ENCODE data around the gene RRBP1. TPM values are rescaled to one million over a fixed set of nuclear protein-coding genes. Genes with fewer than 3 reads are reported as not detected.
A peak's percentile ranks its signal among the peaks of the same experiment; 100 is the strongest.

Gene RRBP1
- total and polyA plus RNA-seq, 7 experiments from 2014 or later, result 4.1 to 73.9 (median 28.1) TPM

DNA sequence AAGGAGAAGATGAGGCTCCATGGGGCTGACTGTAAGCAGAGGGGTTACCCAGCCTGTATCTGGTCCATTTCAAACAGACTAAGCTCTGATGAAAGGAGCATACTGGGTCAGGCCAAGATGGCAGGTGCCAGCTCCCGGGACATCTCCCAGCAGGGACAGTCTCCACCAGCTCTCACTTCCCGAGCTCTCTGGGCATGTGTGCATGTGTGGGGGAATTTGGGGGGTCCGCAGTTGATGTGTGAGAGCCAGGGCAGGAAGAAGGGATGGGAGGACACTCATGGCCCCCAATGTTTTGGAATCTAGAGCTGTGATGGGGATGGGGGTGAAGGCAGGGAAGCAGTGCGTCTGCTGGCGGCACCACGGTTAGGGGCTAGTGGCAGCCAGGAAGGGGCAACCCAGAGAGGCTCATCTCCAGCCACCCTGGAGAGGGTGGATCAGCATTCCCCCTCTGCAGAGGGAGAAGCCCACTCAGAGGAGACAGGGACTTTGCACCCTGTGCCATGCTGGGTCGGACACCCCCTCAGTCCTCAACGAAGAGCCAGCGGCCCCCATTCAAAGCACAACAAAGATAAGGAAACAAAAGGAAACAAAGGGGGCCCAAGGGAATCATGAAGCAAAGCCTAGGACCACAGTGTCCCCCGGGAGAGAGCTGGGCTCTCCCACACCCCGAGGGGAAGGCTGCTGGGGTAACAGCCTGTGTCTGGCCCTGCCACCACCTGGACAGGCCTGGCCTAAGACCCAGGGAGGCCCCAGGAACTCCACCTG, 59.8 kb downstream of the RRBP1 start:
- Mint-ChIP-seq H3K9me3 (no peaks in the 10 kb centered on the region), H3K27ac (peak overlapping the region in 2 of 9 donors; percentile 38 to 64), H3K4me3 (no peak overlapping the region), H3K36me3 (peaks cover 0 to 39% (median 4%) of the 10 kb centered on the region in 5 donors), H3K27me3 (no peaks in the 10 kb centered on the region), H3K4me1 (no peaks in the 10 kb centered on the region)
- intact Hi-C loops (cut with micrococcal nuclease), result no loop called here
- Histone ChIP-seq H3K36me3 (ENCODE audit: control insufficient read depth in 2 of 3, insufficient read depth in 3 of 3, low read length in 3 of 3) (peaks cover 0 to 85% (median 0%) of the 10 kb centered on the region in 3 experiments), H3K4me1 (ENCODE audit: control insufficient read depth in 2 of 2, insufficient read depth in 2 of 2, low read length in 2 of 2) (no peaks in the 10 kb centered on the region), H3K27ac (ENCODE audit: low read depth, low read length) (no peak overlapping the region), H3K9me3 (ENCODE audit: control insufficient read depth in 2 of 3, low read length in 3 of 3) (no peaks in the 10 kb centered on the region), H3K4me3 (ENCODE audit: low read length) (no peak overlapping the region), H3K27me3 (ENCODE audit: control insufficient read depth in 2 of 2, insufficient read depth in 2 of 2, low read length in 2 of 2) (no peaks in the 10 kb centered on the region)
- ChIA-PET POLR2A (no interaction called here), CTCF (interaction anchor here (1.5 kb wide), 1 partner anchor 85 kb away, joined by 5 read pairs; no protein-coding TSS in a partner anchor)
- ATAC-seq, result no peak
- DNase-seq, result peak in 1 of 9 donors; percentile 3

DNA sequence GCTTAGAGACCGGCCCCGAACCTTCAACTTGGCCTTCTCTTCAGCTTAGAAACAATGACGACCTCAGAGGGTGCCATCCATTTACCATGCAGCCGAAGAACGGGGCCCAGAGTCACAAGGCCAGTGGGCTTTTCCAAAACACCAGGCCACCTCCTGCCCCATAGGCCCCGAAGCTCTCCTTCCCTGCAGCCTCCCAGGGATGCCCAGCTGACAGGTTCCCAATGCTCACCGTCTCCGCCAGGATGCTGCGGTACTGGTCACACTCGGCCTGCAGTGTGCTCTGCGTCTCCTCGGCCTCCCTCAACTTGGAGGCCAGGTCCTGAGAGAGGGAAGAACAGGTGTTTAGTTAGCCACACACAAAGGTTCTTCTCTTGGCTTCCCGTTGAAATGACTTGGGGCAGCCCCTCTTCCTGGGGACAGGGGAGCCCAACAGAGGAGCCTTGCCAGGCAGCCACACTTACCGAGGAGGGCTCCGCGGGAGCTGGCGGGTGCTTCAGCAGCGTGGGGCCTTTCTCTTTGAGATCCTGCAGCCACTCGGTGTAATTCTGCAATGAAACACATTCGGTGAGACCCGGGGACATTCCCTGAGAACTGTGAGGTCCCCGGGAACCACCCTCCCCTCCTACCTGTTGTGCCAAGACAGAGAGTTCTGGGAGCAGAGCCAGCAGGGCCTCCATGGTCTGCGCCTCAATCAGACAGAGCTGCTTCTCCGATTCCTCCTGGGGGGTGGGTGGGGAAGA, 60.6 kb downstream of the RRBP1 start:
- no peaks in the 10 kb centered on the region for H3K4me1 ChIP-seq (ENCODE audit: control insufficient read depth in 2 of 2, insufficient read depth in 2 of 2, low read length in 2 of 2)
- H3K4me3 Mint-ChIP-seq, result no peak overlapping the region
- H3K27ac Mint-ChIP-seq, result no peak overlapping the region
- H3K9me3 ChIP-seq (ENCODE audit: control insufficient read depth in 2 of 3, low read length in 3 of 3), result no peaks in the 10 kb centered on the region
- H3K9me3 Mint-ChIP-seq, result no peaks in the 10 kb centered on the region
- ChIA-PET POLR2A (no interaction called here), CTCF (interaction anchor here (1.5 kb wide), 1 partner anchor 85 kb away, joined by 5 read pairs; no protein-coding TSS in a partner anchor)
- peaks cover 0 to 76% (median 0%) of the 10 kb centered on the region in 3 experiments for H3K36me3 ChIP-seq (ENCODE audit: control insufficient read depth in 2 of 3, insufficient read depth in 3 of 3, low read length in 3 of 3)
- no peak overlapping the region for H3K27ac ChIP-seq (ENCODE audit: low read depth, low read length)
- DNase-seq (peak in 1 of 9 donors; percentile 3), ATAC-seq (no peak)
- no peak overlapping the region for H3K4me3 ChIP-seq (ENCODE audit: low read length)
- H3K27me3 ChIP-seq (ENCODE audit: control insufficient read depth in 2 of 2, insufficient read depth in 2 of 2, low read length in 2 of 2), result no peaks in the 10 kb centered on the region
- intact Hi-C loops (cut with micrococcal nuclease), result no loop called here
- no peaks in the 10 kb centered on the region for H3K27me3 Mint-ChIP-seq
- no peaks in the 10 kb centered on the region for H3K4me1 Mint-ChIP-seq
- H3K36me3 Mint-ChIP-seq, result peaks cover 0 to 39% (median 4%) of the 10 kb centered on the region in 5 donors

DNA sequence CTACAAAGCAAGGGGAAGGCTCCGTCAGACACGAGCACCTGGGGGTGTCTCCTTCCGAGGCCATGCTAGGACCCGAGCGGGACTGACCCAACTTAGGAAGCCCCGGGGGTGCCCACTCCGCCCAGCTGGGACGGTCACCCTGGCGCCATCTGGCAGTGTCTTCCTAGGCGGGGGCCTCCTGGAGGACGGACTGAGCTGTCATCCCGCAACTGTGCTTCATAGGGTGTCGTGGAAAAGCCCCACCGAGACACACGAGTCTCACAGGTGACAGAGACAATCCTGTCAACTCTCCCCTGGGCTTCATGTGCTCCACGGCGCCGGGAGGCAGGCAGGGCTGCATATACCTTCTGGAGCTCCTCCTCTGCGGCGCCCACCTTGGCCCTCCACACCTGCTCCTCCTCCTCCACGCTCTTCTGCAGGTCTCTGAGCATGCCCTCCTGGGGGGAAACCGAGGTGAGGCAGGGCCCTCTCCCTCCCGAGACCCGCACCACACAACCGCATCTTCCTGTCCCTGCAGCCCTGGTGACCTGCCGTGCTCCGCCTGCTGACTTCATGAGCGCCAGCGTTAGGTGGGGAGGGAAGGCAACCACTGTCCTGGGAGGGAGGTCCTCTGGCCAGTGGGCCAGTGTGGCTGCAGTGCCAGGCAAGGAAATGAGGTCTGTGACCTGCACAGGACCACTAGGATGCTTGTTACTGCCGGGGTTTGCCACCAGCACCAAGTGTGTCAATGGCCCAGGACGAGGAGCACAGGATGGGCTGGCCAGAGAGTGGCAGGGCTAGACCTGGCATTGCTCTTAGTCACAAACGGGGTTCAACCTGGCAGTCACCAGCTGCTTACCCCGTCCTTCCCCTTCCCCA, 61.4 kb downstream of the RRBP1 start:
- ChIA-PET POLR2A (no interaction called here), CTCF (interaction anchor here (1.5 kb wide), 1 partner anchor 84 kb away, joined by 5 read pairs; no protein-coding TSS in a partner anchor)
- H3K4me3 ChIP-seq (ENCODE audit: low read length), result no peak overlapping the region
- no peaks in the 10 kb centered on the region for H3K4me1 ChIP-seq (ENCODE audit: control insufficient read depth in 2 of 2, insufficient read depth in 2 of 2, low read length in 2 of 2)
- Mint-ChIP-seq H3K27me3 (no peaks in the 10 kb centered on the region), H3K4me1 (no peaks in the 10 kb centered on the region), H3K4me3 (no peak overlapping the region), H3K27ac (peak overlapping the region in 1 of 9 donors; percentile 2), H3K9me3 (no peaks in the 10 kb centered on the region), H3K36me3 (peaks cover 0 to 35% (median 0%) of the 10 kb centered on the region in 5 donors)
- ATAC-seq (no peak), DNase-seq (no peak)
- H3K27ac ChIP-seq (ENCODE audit: low read depth, low read length), result no peak overlapping the region
- H3K9me3 ChIP-seq (ENCODE audit: control insufficient read depth in 2 of 3, low read length in 3 of 3), result no peaks in the 10 kb centered on the region
- intact Hi-C loops (cut with micrococcal nuclease), result no loop called here
- H3K36me3 ChIP-seq (ENCODE audit: control insufficient read depth in 2 of 3, insufficient read depth in 3 of 3, low read length in 3 of 3), result peaks cover 0 to 74% (median 0%) of the 10 kb centered on the region in 3 experiments
- H3K27me3 ChIP-seq (ENCODE audit: control insufficient read depth in 2 of 2, insufficient read depth in 2 of 2, low read length in 2 of 2), result no peaks in the 10 kb centered on the region

DNA sequence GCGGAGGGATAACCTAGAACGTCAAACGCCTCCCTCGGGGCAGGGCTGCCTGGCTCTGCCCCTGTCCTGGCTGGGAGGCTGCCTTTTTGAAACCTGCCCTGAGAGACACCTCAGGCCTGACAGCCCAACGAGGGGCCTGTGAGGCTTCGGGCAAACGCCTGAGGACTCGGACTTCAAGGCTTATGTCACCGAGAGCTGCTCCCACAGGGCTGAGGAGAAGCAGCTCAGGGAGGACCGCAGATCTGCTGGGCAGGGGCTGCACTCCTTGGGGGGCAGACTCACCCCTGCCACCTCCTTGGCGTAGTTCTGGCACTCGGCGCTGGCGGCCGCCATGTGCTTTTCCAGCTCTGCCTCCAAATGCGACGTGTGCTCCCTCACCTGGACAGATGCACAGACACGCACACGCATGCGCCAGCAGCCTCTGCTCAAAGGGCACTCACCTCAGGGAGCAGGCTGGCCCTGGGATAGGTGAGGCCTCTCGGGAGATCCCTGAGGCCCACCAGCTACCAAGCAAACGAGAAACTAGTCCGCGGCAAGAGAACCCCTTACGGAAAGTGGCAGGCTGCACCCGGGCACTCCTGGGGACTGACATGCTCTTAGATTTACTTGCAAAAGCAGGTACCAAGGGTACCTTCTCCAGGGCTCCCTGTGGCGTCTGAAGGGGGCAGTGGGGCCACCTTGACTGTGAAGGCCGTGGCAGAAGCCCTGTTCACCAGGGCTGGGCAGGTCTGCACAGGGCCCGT, 62.5 kb downstream of the RRBP1 start:
- H3K36me3 Mint-ChIP-seq, result peaks cover 0 to 35% (median 0%) of the 10 kb centered on the region in 5 donors
- H3K9me3 ChIP-seq (ENCODE audit: control insufficient read depth in 2 of 3, low read length in 3 of 3), result no peaks in the 10 kb centered on the region
- peaks cover 0 to 3% (median 0%) of the 10 kb centered on the region in 7 donors for H3K4me1 Mint-ChIP-seq
- CTCF ChIA-PET, result interaction anchor here (0.5 kb wide), 1 partner anchor 28 kb away, joined by 3 read pairs; no protein-coding TSS in a partner anchor
- H3K4me3 Mint-ChIP-seq, result no peak overlapping the region
- DNase-seq (peak in 2 of 9 donors; percentile 2 to 17), ATAC-seq (no peak)
- H3K36me3 ChIP-seq (ENCODE audit: control insufficient read depth in 2 of 3, insufficient read depth in 3 of 3, low read length in 3 of 3), result peaks cover 0 to 68% (median 0%) of the 10 kb centered on the region in 3 experiments
- H3K4me3 ChIP-seq (ENCODE audit: low read length), result no peak overlapping the region
- H3K27ac Mint-ChIP-seq, result peak overlapping the region in 1 of 9 donors; percentile 37
- H3K27ac ChIP-seq (ENCODE audit: low read depth, low read length), result no peak overlapping the region
- POLR2A ChIA-PET, result no interaction called here
- intact Hi-C loops (cut with micrococcal nuclease), result no loop called here
- no peaks in the 10 kb centered on the region for H3K4me1 ChIP-seq (ENCODE audit: control insufficient read depth in 2 of 2, insufficient read depth in 2 of 2, low read length in 2 of 2)
- no peaks in the 10 kb centered on the region for H3K27me3 Mint-ChIP-seq
- no peaks in the 10 kb centered on the region for H3K27me3 ChIP-seq (ENCODE audit: control insufficient read depth in 2 of 2, insufficient read depth in 2 of 2, low read length in 2 of 2)
- no peaks in the 10 kb centered on the region for H3K9me3 Mint-ChIP-seq

DNA sequence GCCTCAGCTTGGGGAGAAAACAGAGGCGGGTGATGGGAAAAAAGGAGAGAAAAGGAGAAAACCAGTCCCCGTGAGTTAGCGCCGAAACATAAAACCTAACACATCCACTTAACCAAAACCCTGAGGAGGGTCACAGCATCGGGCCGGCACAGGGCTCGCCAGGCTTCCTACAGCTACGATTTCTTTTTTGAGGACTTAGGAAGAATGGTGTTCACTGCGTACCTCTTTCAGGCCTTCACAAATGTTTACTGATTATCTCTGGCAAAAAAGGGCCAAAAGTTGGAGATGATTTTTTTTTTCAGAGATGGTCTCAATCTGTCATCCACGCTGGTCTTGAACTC, 63.4 kb downstream of the RRBP1 start:
- ATAC-seq, result no peak
- Mint-ChIP-seq H3K4me3 (no peak overlapping the region), H3K27me3 (no peaks in the 10 kb centered on the region), H3K9me3 (no peaks in the 10 kb centered on the region), H3K4me1 (peaks cover 0 to 5% (median 3%) of the 10 kb centered on the region in 7 donors), H3K36me3 (peaks cover 0 to 26% (median 0%) of the 10 kb centered on the region in 5 donors), H3K27ac (no peak overlapping the region)
- Histone ChIP-seq H3K4me1 (ENCODE audit: control insufficient read depth in 2 of 2, insufficient read depth in 2 of 2, low read length in 2 of 2) (no peaks in the 10 kb centered on the region), H3K9me3 (ENCODE audit: control insufficient read depth in 2 of 3, low read length in 3 of 3) (no peaks in the 10 kb centered on the region), H3K36me3 (ENCODE audit: control insufficient read depth in 2 of 3, insufficient read depth in 3 of 3, low read length in 3 of 3) (peaks cover 0 to 61% (median 0%) of the 10 kb centered on the region in 3 experiments), H3K4me3 (ENCODE audit: low read length) (no peak overlapping the region), H3K27me3 (ENCODE audit: control insufficient read depth in 2 of 2, insufficient read depth in 2 of 2, low read length in 2 of 2) (no peaks in the 10 kb centered on the region), H3K27ac (ENCODE audit: low read depth, low read length) (no peak overlapping the region)
- intact Hi-C loops (cut with micrococcal nuclease), result no loop called here
- CTCF ChIA-PET, result interaction anchor here (0.8 to 2.8 kb wide), 3 partner anchors 78 to 113 kb away, joined by 3 to 13 read pairs (median 5); no protein-coding TSS in a partner anchor
- DNase-seq, result peak in 1 of 9 donors; percentile 18
- POLR2A ChIA-PET, result no interaction called here
